SU-DHL-6 (cell line): ENCODE results near the gene KLK4.

Experiments used
- H2AFZ ChIP-seq: fragments of 200-600 bp; sonication (generic); 2 replicates; pipeline ENCODE4 v1.6.1; 2014; ENCODE audit warnings: low read depth, mild to moderate bottlenecking, moderate library complexity, mixed read lengths, antibody characterized with exemption, low read length; ENCODE audit not compliant: severe bottlenecking
- H3F3A ChIP-seq: fragments of 200-600 bp; shearing (Covaris generic); 2 replicates; pipeline ENCODE4 v1.6.0; 2016; ENCODE audit warnings: antibody characterized with exemption, mild to moderate bottlenecking; ENCODE audit not compliant: insufficient read depth
- H3K27ac ChIP-seq: fragments of 200-600 bp; sonication (generic); 2 replicates; pipeline ENCODE4 v1.5.1; 2016; ENCODE audit warnings: low read depth, mild to moderate bottlenecking, low read length, moderate library complexity, mixed read lengths
- H3K27me3 ChIP-seq: fragments of 200-600 bp; sonication (generic), shearing (Covaris generic); 2 replicates; pipeline ENCODE4 v1.6.0; 2014; ENCODE audit warnings: mild to moderate bottlenecking, low read length
- H3K36me3 ChIP-seq: fragments of 200-600 bp; sonication (generic); 2 replicates; pipeline ENCODE4 v1.6.1; 2014; ENCODE audit warnings: mild to moderate bottlenecking, low read length, mixed read lengths
- H3K4me2 ChIP-seq: fragments of 300-600, 200-600 bp; shearing (Covaris generic), sonication (generic); 2 replicates; pipeline ENCODE4 v1.6.0; 2014; ENCODE audit warnings: low read length, low read depth, mild to moderate bottlenecking; ENCODE audit not compliant: poor library complexity, severe bottlenecking
- H3K4me3 ChIP-seq: fragments of 200-600 bp; sonication (generic); 2 replicates; pipeline ENCODE4 v1.5.1; 2014; ENCODE audit warnings: antibody characterized with exemption, low read length, mild to moderate bottlenecking, mixed read lengths; ENCODE audit not compliant: insufficient read depth, poor library complexity, severe bottlenecking
- H3K79me2 ChIP-seq: fragments of 200-600 bp; sonication (generic); 2 replicates; pipeline ENCODE4 v1.6.1; 2014; ENCODE audit warnings: mild to moderate bottlenecking, low read length, moderate library complexity; ENCODE audit not compliant: insufficient read depth
- H3K9ac ChIP-seq: fragments of 200-600 bp; sonication (generic); 2 replicates; pipeline ENCODE4 v1.7.0; 2014; ENCODE audit warnings: mild to moderate bottlenecking, low read length
- H3K9me2 ChIP-seq: fragments of 200-600 bp; sonication (generic); replicated peaks from 2 replicates; pipeline ENCODE4 v1.6.1; 2014; ENCODE audit warnings: low read length; ENCODE audit not compliant: insufficient read depth
- H3K9me3 ChIP-seq: fragments of 200-600 bp; sonication (generic); 2 replicates; pipeline ENCODE4 v1.6.1; 2014; ENCODE audit warnings: low read length, mixed read lengths; ENCODE audit not compliant: insufficient read depth
- H4K20me1 ChIP-seq: fragments of 200-600 bp; sonication (generic); 2 replicates; pipeline ENCODE4 v1.6.1; 2014; ENCODE audit warnings: low read depth, mild to moderate bottlenecking, antibody characterized with exemption, low read length, moderate library complexity, mixed read lengths
- CTCF ChIP-seq: fragments of 200-600 bp; sonication (generic); IDR thresholded peaks from one replicate; pipeline ENCODE4 v1.5.1; 2017; ENCODE audit warnings: antibody characterized with exemption, mild to moderate bottlenecking, low read length, moderate library complexity; ENCODE audit not compliant: insufficient read depth, poor library complexity, severe bottlenecking
- EZH2phosphoT487 ChIP-seq: fragments of 200-600 bp; sonication (generic), shearing (Covaris generic); conservative IDR thresholded peaks from 2 replicates; pipeline ENCODE4 v1.6.1; 2018; ENCODE audit warnings: mild to moderate bottlenecking, antibody characterized with exemption, low read length, moderate library complexity, mixed read lengths

The KLK4 gene

DNA sequence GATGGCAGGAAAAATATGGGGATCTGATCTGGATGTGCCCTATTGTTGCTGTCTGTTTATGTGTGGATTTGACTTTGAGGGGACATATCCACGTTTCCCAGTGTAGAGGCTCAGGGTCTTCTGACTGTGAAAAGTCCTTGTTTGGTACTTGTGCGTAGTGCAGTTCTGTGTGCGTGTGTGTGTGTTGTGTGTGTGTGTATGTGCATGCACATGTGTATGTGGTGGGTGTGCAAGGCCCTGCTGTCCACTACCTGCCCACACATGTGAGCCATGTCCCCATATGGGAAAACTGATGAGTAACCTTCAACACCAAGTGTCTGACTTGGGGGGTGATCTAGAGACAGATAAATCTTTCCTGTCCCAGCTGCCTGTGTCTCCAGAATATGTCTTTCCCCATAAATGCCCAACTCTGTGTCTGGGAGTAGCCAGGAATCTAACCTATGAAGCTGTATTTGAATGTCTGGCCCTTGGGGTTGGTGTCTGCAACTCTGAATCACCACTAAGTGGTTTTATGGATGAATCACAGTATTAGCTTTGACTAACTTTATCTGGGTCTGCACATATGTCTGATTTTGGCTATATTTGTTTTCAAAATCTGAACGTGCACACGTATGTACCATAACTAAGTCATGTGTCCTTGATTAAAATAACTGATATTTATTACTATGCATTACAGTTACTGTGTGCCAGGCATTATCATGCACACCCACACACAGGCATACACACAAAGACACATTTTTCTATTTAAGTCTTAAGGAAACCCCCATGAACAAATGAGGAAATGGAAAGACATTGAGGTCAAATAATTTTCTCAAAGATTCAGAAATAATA, 20.6 kb downstream of the KLK4 start:
- no peaks in the 10 kb centered on the region for H3F3A ChIP-seq
- no peaks in the 10 kb centered on the region for H3K9me3 ChIP-seq
- H3K9me2 ChIP-seq, result no peaks in the 10 kb centered on the region
- TF ChIP-seq EZH2phosphoT487 (no peak), CTCF (no peak)
- no peaks in the 10 kb centered on the region for H3K27me3 ChIP-seq
- no peak overlapping the region for H3K4me3 ChIP-seq
- no peak overlapping the region for H3K27ac ChIP-seq
- H2AFZ ChIP-seq, result no peak overlapping the region
- no peaks in the 10 kb centered on the region for H3K79me2 ChIP-seq
- no peaks in the 10 kb centered on the region for H4K20me1 ChIP-seq
- H3K4me2 ChIP-seq, result no peak overlapping the region
- H3K9ac ChIP-seq, result no peak overlapping the region
- H3K36me3 ChIP-seq, result no peaks in the 10 kb centered on the region

GRCh38 chr19:50889638-50890037, 21.6 kb downstream of the KLK4 start:
- Histone ChIP-seq H3K9me2 (no peaks in the 10 kb centered on the region), H3K27me3 (no peaks in the 10 kb centered on the region), H3F3A (no peaks in the 10 kb centered on the region), H4K20me1 (no peaks in the 10 kb centered on the region), H3K27ac (no peak overlapping the region), H2AFZ (no peak overlapping the region), H3K79me2 (no peaks in the 10 kb centered on the region), H3K4me2 (no peak overlapping the region), H3K9me3 (no peaks in the 10 kb centered on the region), H3K9ac (no peak overlapping the region), H3K36me3 (no peaks in the 10 kb centered on the region), H3K4me3 (no peak overlapping the region)
- TF ChIP-seq EZH2phosphoT487 (no peak), CTCF (no peak)

DNA sequence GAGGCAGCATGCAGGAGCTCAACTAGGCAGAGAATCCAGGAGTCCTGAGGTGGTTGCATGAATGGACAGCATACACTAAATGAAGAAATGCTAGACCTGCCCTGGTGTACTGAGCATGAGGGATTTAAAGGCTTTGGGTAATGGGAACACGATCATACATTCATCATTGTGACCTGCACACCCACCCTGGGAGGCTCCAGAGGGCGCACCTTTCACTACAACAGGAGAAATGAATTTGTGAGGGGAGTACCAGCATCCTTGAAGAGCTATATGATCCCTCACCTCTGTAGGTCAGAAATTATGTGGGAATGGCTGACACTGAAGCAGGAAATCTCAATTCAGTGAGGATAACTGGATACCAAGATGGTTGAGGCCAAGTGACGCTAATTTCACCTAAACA, 29.0 kb downstream of the KLK4 start:
- TF ChIP-seq CTCF, result no peak
- no peak for TF ChIP-seq EZH2phosphoT487
- Histone ChIP-seq H3K4me3 (no peak overlapping the region), H3K9ac (no peak overlapping the region), H4K20me1 (no peaks in the 10 kb centered on the region), H3F3A (no peaks in the 10 kb centered on the region), H3K27me3 (no peaks in the 10 kb centered on the region), H3K27ac (no peak overlapping the region), H2AFZ (no peak overlapping the region), H3K36me3 (no peaks in the 10 kb centered on the region), H3K4me2 (no peak overlapping the region), H3K9me2 (no peaks in the 10 kb centered on the region), H3K9me3 (no peaks in the 10 kb centered on the region), H3K79me2 (no peaks in the 10 kb centered on the region)
